RWPE2 (cell line): Measurements from ENCODE around the gene EIF3A.

Experiments used
- ATAC-seq: fragments of 200-7000 bp; cut with Tn5 transposase; 3 replicates; pipeline ENCODE4 v1.9.1; 2021; ENCODE audit warnings: low read depth
- DNase-seq: peaks from one replicate; pipeline ENCODE4 v3.0.0-alpha.2; 2020; ENCODE audit warnings: low spot score
- H3K27ac ChIP-seq: fragments of 450-650 bp; 2 replicates; pipeline ENCODE4 v1.5.1; 2017; ENCODE audit warnings: mild to moderate bottlenecking; ENCODE audit not compliant: poor library complexity, severe bottlenecking
- H3K27me3 ChIP-seq: fragments of 250-450 bp; sonication (Bioruptor Pico); 2 replicates; pipeline ENCODE4 v1.5.1; 2021; ENCODE audit warnings: mild to moderate bottlenecking, moderate library complexity; ENCODE audit not compliant: insufficient read depth, poor library complexity, severe bottlenecking
- H3K36me3 ChIP-seq: fragments of 250-450 bp; sonication (Bioruptor Pico); 2 replicates; pipeline ENCODE4 v1.5.1; 2020; ENCODE audit warnings: low read depth, mild to moderate bottlenecking, moderate library complexity
- H3K4me1 ChIP-seq: fragments of 250-450 bp; sonication (Bioruptor Pico); 2 replicates; pipeline ENCODE4 v1.5.1; 2021; ENCODE audit warnings: mild to moderate bottlenecking, moderate library complexity; ENCODE audit not compliant: insufficient read depth, poor library complexity, severe bottlenecking
- H3K4me3 ChIP-seq: fragments of 250-450 bp; sonication (Bioruptor Pico); 2 replicates; pipeline ENCODE4 v1.5.1; 2021; ENCODE audit warnings: mild to moderate bottlenecking, moderate library complexity; ENCODE audit not compliant: severe bottlenecking
- H3K9me3 ChIP-seq: fragments of 250-450 bp; sonication (Bioruptor Pico); 2 replicates; pipeline ENCODE4 v1.5.1; 2021; ENCODE audit warnings: mild to moderate bottlenecking, moderate library complexity; ENCODE audit not compliant: severe bottlenecking
- TF ChIP-seq, protein P1 (sequence below): fragments of 450-650 bp; IDR thresholded peaks from one replicate; pipeline ENCODE4 v1.5.1; 2017; ENCODE audit warnings: mild to moderate bottlenecking, moderate library complexity; ENCODE audit not compliant: poor library complexity, severe bottlenecking

The EIF3A gene

DNA sequence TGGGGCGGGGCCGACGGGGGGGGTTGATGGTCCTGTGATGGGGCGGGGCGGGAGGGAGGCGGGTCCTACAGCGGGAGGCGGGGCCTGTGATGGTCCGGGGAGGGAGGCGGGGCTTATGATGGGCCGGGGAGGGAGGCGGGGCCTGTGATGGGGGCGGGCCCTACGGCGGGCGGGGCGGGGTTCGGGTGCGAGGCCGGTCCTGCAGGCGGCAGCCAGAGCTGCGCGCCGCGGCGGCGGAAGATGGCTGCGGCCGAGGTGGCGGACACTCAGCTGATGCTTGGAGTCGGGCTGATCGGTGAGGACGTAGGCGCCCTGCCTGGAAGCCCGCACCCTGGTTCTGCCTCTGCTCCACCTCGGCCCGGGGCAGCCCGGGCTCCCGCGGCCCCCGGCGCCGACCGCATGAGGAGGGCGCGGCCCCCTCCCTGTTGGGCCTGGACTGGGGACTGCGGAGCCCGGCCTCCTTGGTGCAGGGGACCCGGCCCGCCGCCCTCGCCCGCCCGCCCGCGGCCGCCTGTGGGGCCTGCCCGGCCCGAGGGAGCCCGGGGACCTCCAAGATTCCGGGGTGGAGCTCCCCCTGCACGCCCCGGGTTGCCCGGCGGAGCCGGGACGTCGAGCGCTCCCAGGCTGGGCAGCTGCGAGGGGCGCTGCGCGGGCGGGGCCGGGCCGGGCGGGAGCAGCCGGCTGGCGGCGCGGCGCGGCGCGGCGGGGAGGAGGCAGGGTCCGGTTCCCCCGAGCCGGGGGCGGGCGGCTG, 23.5 kb upstream of the EIF3A start, which contains the start of gene DENND10:
Gene DENND10 (plus strand): TSS at position 211 of the 751 bp plus-strand sequence. CDS start 30 bp downstream, at position 241.
- DNase-seq (peak; percentile 77), ATAC-seq (peak; percentile 79)
- Histone ChIP-seq H3K36me3 (peaks cover 26% of the 10 kb centered on the region), H3K27me3 (no peaks in the 10 kb centered on the region), H3K9me3 (no peaks in the 10 kb centered on the region), H3K27ac (peak within 1 kb of the TSS; percentile 57), H3K4me1 (peaks cover 17% of the 10 kb centered on the region), H3K4me3 (peak within 1 kb of the TSS; percentile 90)
- TF ChIP-seq, protein P1, sequence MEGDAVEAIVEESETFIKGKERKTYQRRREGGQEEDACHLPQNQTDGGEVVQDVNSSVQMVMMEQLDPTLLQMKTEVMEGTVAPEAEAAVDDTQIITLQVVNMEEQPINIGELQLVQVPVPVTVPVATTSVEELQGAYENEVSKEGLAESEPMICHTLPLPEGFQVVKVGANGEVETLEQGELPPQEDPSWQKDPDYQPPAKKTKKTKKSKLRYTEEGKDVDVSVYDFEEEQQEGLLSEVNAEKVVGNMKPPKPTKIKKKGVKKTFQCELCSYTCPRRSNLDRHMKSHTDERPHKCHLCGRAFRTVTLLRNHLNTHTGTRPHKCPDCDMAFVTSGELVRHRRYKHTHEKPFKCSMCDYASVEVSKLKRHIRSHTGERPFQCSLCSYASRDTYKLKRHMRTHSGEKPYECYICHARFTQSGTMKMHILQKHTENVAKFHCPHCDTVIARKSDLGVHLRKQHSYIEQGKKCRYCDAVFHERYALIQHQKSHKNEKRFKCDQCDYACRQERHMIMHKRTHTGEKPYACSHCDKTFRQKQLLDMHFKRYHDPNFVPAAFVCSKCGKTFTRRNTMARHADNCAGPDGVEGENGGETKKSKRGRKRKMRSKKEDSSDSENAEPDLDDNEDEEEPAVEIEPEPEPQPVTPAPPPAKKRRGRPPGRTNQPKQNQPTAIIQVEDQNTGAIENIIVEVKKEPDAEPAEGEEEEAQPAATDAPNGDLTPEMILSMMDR = peak; percentile 16

DNA sequence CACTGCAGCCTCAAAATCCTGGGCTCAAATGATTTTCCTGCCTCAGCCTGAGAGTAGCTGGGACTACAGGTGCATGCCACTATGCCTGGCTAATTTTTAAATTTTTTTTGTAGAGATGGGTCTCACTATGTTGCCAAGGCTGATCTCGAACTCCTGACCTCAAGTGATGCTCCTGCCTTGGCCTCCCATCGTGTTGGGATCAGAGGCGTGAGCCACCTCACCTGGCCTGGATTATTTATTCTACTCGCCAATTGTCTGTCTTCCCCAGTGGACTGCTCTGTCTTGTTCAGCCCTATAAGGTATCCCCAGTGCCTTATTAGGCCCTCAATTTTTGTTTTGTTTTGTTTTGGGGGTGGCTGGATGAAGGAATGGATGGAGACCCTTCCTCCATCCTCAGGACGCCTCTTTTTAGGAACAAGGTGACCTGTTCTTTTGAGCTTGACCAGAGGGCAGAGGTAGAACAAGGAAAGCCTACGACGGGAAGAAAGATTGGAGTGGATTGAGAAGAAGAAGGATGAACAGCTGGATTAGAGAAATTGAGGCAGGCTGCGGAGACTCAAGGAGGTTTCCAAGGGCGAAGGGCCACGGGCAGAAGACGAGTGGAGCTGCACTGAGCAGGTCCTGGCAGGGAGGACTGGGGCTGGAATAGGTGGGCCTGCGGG, 22.8 kb upstream of the EIF3A start:
- peaks cover 21% of the 10 kb centered on the region for H3K36me3 ChIP-seq
- no peak overlapping the region for H3K27ac ChIP-seq
- no peak for DNase-seq
- no peak overlapping the region for H3K4me3 ChIP-seq
- no peaks in the 10 kb centered on the region for H3K27me3 ChIP-seq
- ATAC-seq = no peak
- peaks cover 17% of the 10 kb centered on the region for H3K4me1 ChIP-seq
- H3K9me3 ChIP-seq = no peaks in the 10 kb centered on the region
- TF ChIP-seq, protein P1 = no peak

DNA sequence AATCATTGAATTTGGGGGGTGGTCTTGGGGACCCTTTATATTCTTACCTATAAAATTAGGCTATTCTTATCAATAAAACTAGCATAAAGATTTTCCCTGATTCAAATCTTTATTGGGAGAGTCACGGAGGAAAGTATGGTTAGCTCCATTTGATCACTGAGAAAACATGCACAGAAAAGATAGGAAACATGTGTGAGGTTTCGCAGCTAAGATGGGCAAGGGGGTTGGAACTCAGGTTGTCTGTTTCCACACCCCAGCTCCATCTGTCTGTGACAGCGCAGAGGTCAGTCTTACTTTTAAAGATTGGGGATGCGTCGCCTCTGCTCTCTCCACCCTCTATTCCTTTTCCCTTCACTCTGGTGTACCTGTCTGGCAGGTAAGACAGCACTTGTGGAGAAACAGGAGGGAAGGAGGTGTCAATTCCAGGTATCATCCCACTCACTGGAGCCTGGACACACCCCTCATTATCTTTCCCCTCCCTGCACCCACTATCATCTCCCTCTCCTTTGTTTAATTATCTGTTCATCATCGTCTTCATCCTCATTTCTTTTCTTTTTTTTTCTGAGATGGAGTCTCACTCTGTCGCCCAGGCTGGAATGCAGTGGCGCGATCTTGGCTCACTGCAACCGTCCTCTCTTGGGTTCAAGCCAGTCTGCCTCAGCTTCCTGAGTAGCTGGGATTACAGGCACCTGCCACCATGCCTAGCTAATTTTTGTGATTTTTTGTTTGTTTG, 20.9 kb upstream of the EIF3A start:
- Histone ChIP-seq H3K4me1 (peaks cover 17% of the 10 kb centered on the region), H3K27ac (peak overlapping the region; percentile 69), H3K27me3 (no peaks in the 10 kb centered on the region), H3K36me3 (peaks cover 8% of the 10 kb centered on the region), H3K9me3 (no peaks in the 10 kb centered on the region), H3K4me3 (no peak overlapping the region)
- no peak for DNase-seq
- ATAC-seq = no peak
- TF ChIP-seq, protein P1 = no peak

DNA sequence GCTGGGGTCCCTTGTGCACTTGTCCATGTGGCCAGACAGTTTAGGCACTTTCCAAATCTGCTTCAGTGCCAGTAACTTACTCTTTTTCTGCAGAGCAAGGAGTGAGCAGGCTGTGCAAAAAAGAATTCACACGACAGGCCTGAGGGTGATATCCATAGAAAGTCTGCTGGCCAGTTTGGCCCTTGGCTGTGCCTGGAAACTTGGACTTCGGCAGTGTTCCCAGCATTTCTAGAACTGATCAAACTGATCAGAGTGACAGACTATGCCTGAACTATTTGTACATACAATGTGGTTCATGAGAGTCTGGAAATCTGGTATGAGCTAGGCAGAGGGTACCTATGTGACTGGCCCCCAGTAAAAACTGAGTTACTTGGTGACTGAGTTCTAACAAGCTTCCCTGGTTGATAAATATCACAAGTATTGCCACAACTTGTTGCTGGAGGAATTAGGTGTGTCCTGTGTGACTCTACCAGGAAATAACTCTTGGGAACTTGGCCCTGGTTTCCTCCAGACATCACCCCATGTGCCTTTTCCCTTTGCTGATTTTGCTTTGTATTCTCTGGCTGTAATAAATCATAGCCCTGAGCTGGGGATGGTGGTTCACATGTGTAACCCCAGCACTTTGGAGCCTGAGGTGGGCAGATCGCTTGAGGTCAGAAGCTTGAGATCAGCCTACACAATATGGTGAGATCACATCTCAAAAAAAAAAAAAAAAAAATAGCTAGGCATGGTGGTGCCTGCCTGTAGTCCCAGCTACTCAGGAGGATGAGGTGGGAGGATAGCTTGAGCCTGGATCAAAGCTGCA, 20.0 kb upstream of the EIF3A start:
- H3K4me1 ChIP-seq = peaks cover 17% of the 10 kb centered on the region
- H3K27ac ChIP-seq = peak overlapping the region; percentile 69
- H3K4me3 ChIP-seq = no peak overlapping the region
- peaks cover 5% of the 10 kb centered on the region for H3K36me3 ChIP-seq
- H3K9me3 ChIP-seq = no peaks in the 10 kb centered on the region
- no peaks in the 10 kb centered on the region for H3K27me3 ChIP-seq
- TF ChIP-seq, protein P1 = no peak
- ATAC-seq = peak; percentile 28
- no peak for DNase-seq
